ENCODE data around the gene HOPX.
A peak's percentile ranks its signal among the peaks of the same experiment; 100 is the strongest.
"Not testable (repeated sequence)": the region's sequence is repeated elsewhere in the genome, so short reads cannot be mapped to it uniquely, and the experiment has no call there.

The HOPX gene

DNA sequence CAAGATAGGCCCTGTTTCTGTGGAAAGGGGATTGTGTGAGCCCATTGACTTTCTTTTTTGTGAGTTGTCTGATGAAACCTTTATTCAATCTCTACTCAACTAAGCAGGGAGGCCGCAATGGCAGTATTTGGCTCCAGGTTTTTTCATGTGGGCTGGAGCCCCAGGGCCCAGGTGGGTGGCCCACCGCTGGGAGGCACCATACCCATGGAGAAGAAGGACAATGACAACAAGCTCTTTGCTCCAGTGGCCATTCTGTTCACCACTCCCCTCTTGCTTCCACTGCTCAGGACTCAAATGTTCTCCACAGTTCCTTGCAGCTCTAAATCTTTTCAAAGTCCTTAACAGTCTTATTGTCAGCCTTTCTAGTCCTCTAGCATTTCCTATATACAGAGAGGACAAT is 54.1 kb downstream of the HOPX start:
- DNase-seq (ENCODE audit: low spot score) = no peak

DNA sequence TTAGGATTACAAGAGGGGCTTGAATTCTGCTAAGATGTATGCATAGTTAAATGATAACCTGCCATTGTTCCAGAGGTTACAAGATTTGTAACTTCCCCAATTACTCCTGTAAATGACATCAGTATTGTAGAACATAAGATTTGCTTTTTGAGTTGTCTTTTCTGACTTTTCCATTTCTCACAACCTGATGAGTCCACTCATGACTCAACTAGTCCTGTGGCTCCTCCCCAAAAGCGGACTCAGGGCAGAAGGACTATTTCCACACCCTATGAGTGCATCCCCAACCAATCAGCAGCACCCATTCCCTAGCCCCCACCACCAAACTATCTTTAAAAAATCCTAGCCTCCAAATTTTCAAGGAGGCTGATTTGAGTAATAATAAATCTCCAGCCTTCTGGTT is 54.7 kb downstream of the HOPX start:
- no peak for DNase-seq (ENCODE audit: low spot score)

DNA sequence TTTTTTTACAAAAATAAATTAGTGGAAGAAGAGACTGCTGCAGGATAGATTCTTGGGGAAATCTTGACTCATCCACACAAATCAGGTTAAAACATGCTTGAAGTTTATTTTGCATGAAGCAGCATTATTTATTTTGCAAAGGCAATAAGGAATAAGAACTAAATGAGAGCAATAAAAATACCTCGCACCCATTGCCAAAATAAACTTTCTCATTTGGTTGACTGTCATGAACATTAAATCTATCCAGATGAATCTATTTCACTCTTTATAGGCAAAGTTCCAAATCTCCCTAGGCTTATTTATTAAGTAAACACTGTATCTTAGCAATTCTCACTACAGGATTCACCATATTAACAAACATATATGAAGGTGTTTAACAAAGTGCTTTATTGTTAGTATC is 58.9 kb downstream of the HOPX start:
- no peak for DNase-seq (ENCODE audit: low spot score)

DNA sequence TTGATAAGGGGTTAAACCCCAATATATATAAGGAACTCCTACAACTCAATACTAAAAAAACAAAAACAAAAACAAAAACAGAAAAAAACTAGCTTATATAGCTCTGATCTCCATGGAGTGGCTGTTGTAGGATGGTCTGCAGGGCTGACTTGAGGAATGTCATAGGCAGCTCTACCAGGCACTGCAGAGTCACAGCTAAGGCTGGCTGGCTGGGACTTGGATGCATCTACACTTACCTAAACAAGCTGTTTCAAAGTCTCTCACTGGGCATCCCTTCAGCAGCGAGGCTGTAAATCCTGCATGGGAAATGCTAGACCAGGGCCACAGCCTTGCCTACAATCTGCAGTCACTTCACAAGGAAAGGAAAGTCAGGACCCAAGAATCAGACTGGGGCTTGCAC is 61.3 kb downstream of the HOPX start:
- DNase-seq (ENCODE audit: low spot score) = no peak

DNA sequence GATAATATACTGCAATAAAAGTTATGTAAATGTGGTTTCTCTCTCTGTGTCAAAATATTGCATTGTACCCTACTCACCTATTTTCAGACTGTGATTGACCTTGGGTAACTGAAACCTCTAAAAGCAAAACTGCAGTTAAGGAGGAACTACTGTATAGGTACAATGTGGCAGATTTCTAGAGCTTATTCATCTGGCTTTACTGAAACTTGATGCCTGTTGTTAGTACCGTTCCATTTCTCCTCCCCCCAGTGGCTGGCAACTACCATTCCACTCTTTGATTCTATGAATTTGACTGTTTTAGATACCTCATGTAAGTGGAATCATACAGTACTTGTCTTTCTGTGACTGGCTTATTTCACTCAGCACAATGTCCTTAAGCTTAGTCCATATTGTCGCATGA is 61.9 kb downstream of the HOPX start:
- no peak for DNase-seq (ENCODE audit: low spot score)

DNA sequence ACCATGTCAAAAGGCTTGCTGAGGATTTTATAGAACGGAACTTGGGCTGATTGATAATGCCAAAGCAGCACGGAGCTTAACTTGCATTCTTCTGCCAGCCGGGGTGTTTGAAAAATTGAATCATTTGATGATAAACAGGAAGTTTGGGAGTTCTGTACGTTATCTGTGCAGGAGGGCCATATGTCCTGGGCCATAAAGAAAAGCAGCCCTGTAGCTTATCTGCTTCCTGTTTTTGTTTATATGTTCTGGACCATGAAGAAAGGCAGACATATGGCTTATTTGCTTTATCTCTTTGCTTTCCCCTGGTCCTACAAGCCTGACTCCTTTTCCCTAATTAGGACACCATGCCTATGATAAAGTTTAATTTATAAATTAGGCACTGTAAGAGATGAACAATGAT is 62.4 kb downstream of the HOPX start:
- DNase-seq (ENCODE audit: low spot score) = no peak

DNA sequence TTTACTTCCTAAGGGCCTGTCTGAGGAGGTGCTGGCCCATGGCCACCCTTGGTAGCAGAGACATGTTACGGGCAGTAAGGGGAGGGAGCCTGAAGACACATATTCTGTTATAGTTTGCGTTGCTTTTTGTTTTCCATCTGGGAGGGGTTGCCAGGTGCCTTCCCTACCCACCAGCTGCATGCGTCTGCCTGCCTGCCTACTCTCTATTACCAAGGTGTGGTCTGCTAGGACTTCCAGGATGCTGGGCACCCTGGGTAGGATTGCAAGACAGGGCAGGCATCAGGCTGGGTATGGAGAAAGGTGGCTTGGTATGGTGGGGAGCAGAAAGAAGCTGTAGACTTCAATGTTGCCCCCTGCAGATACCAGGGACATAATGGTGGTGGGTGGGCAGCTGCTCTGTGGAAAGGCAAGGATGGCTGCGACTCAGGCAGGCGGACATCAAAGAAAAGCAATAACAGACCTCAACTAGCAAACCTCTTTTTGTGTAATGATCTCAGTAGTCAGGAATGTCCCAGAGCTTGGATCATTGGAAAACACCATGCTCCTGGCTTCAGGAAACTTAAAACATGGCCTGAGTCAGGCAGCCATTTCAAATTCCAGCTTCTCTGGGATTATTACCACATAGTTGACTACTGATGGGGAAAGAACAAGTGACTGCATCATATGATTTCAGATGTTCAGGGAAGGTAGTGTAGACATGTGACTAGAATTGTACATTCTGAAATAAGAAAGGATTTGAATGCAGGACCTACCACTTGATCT is 67.8 kb downstream of the HOPX start:
- peak; percentile 56 for DNase-seq (ENCODE audit: low spot score)

DNA sequence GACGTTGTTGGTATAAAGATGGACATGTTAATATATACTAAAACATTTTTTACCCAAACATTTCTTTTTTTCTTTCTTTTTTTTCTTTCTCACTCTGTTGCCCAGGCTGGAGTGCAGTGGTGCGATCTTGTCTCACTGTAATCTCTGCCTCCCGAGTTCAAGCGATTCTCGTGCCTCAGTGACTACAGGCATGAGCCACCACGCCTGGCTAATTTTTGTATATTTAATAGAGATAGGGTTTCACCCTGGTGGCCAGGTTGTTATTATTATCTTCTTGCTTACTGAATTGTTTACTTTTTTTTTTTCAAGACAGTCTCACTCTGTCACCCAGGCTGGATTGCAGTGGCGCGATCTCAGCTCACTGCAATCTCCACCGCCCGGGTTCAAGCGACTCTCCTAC is 68.8 kb downstream of the HOPX start:
- DNase-seq (ENCODE audit: low spot score) = no peak

DNA sequence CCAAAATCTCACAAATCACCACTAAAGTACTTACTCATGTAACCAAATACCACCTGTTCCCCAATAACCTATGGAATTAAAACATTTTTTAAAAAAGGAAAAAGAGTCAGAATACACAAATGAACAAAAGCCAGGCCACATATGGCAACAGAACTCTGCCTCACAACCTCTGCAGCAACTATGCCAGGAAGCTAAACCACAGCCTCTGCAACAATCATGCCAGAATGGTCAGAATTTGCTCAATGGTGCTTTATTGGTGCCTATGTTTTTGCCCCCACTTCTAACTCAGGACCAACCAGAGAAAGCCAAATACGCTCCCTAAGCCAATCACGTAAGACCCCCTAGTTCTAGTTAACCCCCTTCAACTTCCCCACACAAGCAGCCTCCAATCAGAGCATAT is 69.6 kb downstream of the HOPX start:
- peak; percentile 29 for DNase-seq (ENCODE audit: low spot score)

DNA sequence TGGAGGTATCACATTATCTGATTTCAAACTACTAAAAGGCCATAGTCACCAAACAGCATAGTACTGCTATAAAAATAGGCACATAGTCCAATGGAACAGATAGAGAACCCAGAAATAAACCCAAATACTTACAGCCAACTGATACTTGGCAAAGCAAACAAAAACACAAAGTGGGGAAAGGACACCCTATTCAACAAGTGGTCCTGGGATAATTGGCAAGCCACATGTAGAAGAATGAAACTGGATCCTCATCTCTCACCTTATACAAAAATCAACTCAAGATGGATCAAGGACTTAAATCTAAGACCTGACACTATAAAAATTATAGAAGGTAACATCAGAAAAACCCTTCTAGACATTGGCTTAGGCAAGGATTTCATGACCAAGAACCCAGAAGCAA is 70.9 kb downstream of the HOPX start:
- not testable (repeated sequence) for DNase-seq (ENCODE audit: low spot score)

DNA sequence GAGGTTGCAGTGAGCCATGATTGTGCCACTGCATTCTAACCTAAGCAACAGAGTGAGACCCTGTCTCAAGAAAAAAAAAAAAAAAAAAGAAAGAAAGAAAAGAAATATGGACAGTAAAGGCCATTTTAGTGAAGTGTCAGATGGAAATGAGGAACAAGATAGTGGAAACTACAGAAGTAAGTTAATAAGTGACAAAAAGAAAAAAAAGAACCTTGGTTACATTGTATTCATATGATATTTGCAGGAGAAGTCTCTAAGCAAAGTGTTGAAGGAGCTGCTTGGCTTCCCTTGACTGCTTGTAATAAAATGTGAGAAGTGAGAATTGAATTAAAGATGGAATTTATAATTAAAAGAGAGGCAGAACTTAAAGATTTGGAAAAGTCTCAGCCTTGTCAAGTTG is 73.2 kb downstream of the HOPX start:
- no peak for DNase-seq (ENCODE audit: low spot score)

DNA sequence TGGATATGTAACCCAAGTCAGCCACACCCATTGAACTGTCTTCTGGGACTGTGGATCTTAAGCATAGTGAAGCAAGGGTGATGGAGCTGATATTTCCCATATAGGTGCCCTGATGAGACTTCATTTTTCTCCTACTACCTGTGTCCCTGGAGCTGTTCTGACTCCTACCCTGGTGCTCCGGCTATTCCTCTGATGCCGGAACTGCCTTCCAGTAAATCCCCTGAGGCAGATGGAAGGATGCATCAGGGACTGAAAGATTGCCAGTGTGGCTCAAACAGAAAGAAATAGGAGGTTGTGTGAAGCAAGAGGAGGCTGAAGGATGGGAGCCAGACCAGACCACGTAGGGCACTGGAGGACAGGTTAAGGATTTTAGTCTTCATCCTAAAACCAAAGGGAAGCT is 74.7 kb downstream of the HOPX start:
- DNase-seq (ENCODE audit: low spot score) = no peak

DNA sequence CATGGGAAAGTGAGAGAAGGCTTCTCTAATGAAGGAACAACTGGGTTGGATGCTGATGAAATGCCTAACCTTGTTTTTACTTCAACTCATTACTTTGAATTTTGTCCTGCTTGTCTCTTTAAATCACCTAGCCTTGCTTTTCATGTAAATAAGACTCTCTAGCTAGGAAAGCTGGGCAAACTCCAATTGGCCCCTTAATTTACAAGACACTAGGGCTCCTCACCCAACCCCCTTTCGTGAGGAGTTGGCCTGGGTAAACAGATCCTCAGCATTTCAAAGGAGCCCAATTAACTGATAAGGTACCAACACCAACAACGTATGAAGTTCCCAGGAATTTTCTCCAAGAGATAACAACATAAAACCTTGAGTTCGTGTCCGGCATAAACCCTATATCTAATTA is 75.6 kb downstream of the HOPX start:
- not testable (repeated sequence) for DNase-seq (ENCODE audit: low spot score)

DNA sequence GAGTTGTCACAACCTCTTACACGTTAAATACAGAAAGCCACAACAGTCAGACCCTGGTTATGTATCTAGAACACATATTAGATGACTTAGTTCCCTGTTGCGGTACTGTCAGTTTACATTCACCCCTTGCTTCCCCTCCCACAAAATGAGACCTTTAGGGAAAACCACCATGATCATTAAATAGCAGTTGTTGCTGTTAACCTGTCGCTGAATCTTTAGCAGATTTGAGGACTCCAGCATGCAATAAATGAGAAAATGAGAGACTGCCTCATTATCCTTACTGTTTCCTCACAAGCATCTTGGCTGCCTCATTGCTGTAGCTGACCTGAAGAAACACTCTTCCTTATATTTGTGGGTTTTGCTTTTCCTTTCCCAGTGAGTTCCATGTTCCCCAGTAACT is 77.8 kb downstream of the HOPX start:
- DNase-seq (ENCODE audit: low spot score) = no peak
